Activated T-cell treated with anti-CD3 and anti-CD28 coated beads, Interleukin-2, amount 50 U/mL, for 4 hours (primary cell): Measurements from ENCODE around the gene TMEM229A. TPM values are rescaled to one million over a fixed set of nuclear protein-coding genes. Genes with fewer than 3 reads are reported as not detected.

Source experiments
- total RNA-seq, 3 donors: library from RNA; stranded (reverse); gene quantifications; one replicate each; pipeline ENCODE4 v1.2.1, GENCODE V29; 2021

Gene TMEM229A
- total RNA-seq, 3 donors from 2014 or later = not detected

Other genes with a start within 250 kb of the TMEM229A start
- gene HYAL4, start 187.9 kb downstream of the TMEM229A start, total RNA-seq = not detected
- gene SPAM1, start 107.8 kb downstream of the TMEM229A start, total RNA-seq = not detected